Ishikawa (cell line): ENCODE measurements around the gene RASGRP2.

Source experiments
- CEBPB ChIP-seq: IDR thresholded peaks from 2 replicates; pipeline ENCODE4 v1.6.1; 2012
- CREB1 ChIP-seq: IDR thresholded peaks from 2 replicates; pipeline ENCODE4 v1.6.1; 2012; ENCODE audit warnings: low read depth
- EGR1 ChIP-seq: IDR thresholded peaks from 2 replicates; pipeline ENCODE4 v1.6.1; 2012
- EP300 ChIP-seq: IDR thresholded peaks from 2 replicates; pipeline ENCODE4 v1.6.1; 2012; ENCODE audit warnings: borderline replicate concordance
- FOXM1 ChIP-seq: IDR thresholded peaks from 2 replicates; pipeline ENCODE4 v1.6.1; 2012; ENCODE audit warnings: low read depth, borderline replicate concordance
- NFIC ChIP-seq: IDR thresholded peaks from 2 replicates; pipeline ENCODE4 v1.6.1; 2012
- RAD21 ChIP-seq: IDR thresholded peaks from 2 replicates; pipeline ENCODE4 v1.6.1; 2012; ENCODE audit warnings: low read depth
- TAF1 ChIP-seq: IDR thresholded peaks from 2 replicates; pipeline ENCODE4 v1.6.1; 2012; ENCODE audit warnings: low read depth, mild to moderate bottlenecking
- TCF12 ChIP-seq: IDR thresholded peaks from 2 replicates; pipeline ENCODE4 v1.6.1; 2012; ENCODE audit warnings: low read depth
- TEAD4 ChIP-seq: IDR thresholded peaks from 2 replicates; pipeline ENCODE4 v1.6.1; 2012
- YY1 ChIP-seq: IDR thresholded peaks from 2 replicates; pipeline ENCODE4 v1.6.1; 2012; ENCODE audit warnings: low read depth
- ZBTB7A ChIP-seq: IDR thresholded peaks from 2 replicates; pipeline ENCODE4 v1.6.1; 2012; ENCODE audit warnings: low read depth
- TF ChIP-seq, protein P1 (sequence below): IDR thresholded peaks from 2 replicates; pipeline ENCODE4 v1.6.1; 2012
- TF ChIP-seq, protein P2 (sequence below): IDR thresholded peaks from 2 replicates; pipeline ENCODE4 v1.6.1; 2012; ENCODE audit warnings: low read depth, mild to moderate bottlenecking
- TF ChIP-seq, protein P3 (sequence below): IDR thresholded peaks from 2 replicates; pipeline ENCODE4 v1.6.1; 2012

The RASGRP2 gene

DNA sequence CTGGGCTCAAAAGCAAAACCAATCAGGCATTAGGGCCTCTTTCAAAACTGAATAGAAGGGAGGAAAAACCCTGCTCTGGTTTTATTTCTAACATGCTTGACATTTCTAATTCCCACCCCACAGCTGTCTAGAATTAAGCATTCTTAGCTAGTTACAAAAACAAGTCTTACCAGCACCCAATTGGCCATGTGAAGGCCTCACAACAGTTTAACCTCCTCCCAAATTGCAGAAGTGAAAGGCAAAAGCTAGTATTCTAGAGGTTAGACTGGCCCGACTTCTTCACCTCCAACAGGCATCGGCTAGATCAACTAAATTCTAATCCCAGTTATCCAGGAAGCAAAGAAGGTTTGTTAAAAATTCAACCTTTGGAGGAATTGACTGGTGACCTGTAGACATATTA, 27.9 kb upstream of the RASGRP2 start:
- TF ChIP-seq NFIC (no peak), TCF12 (no peak), RAD21 (no peak), CREB1 (no peak), CEBPB (no peak), YY1 (no peak), FOXM1 (no peak), EGR1 (no peak), EP300 (no peak), TAF1 (no peak)
- TF ChIP-seq, protein P1, sequence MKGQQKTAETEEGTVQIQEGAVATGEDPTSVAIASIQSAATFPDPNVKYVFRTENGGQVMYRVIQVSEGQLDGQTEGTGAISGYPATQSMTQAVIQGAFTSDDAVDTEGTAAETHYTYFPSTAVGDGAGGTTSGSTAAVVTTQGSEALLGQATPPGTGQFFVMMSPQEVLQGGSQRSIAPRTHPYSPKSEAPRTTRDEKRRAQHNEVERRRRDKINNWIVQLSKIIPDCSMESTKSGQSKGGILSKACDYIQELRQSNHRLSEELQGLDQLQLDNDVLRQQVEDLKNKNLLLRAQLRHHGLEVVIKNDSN: no peak
- TF ChIP-seq, protein P2, sequence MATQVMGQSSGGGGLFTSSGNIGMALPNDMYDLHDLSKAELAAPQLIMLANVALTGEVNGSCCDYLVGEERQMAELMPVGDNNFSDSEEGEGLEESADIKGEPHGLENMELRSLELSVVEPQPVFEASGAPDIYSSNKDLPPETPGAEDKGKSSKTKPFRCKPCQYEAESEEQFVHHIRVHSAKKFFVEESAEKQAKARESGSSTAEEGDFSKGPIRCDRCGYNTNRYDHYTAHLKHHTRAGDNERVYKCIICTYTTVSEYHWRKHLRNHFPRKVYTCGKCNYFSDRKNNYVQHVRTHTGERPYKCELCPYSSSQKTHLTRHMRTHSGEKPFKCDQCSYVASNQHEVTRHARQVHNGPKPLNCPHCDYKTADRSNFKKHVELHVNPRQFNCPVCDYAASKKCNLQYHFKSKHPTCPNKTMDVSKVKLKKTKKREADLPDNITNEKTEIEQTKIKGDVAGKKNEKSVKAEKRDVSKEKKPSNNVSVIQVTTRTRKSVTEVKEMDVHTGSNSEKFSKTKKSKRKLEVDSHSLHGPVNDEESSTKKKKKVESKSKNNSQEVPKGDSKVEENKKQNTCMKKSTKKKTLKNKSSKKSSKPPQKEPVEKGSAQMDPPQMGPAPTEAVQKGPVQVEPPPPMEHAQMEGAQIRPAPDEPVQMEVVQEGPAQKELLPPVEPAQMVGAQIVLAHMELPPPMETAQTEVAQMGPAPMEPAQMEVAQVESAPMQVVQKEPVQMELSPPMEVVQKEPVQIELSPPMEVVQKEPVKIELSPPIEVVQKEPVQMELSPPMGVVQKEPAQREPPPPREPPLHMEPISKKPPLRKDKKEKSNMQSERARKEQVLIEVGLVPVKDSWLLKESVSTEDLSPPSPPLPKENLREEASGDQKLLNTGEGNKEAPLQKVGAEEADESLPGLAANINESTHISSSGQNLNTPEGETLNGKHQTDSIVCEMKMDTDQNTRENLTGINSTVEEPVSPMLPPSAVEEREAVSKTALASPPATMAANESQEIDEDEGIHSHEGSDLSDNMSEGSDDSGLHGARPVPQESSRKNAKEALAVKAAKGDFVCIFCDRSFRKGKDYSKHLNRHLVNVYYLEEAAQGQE: no peak
- TF ChIP-seq, protein P3, sequence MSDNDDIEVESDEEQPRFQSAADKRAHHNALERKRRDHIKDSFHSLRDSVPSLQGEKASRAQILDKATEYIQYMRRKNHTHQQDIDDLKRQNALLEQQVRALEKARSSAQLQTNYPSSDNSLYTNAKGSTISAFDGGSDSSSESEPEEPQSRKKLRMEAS: no peak

DNA sequence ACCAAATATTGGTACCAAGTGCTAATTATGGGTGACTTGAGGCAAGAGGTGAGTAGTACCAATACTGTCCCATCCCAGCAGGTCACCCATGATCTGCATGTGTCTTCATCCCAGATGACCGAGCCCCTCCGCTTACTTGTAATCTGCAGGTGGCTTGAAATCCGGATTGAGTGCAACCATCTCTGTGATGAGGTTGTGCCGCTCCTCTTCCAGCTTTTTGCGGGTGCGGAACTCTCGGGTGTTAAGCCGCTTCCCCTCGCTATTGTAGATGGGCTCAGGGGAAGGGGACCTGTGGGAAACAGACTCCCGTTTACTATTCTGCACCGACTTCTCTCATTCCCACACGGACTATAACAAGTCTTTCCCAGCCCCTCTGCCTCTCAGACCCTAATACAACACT, 26.2 kb upstream of the RASGRP2 start:
- no peak for TF ChIP-seq FOXM1
- no peak for TF ChIP-seq CREB1
- TF ChIP-seq TCF12: no peak
- TF ChIP-seq TAF1: no peak
- TF ChIP-seq, protein P3: no peak
- no peak for TF ChIP-seq CEBPB
- TF ChIP-seq TEAD4: no peak
- TF ChIP-seq NFIC: no peak
- TF ChIP-seq, protein P2: no peak
- no peak for TF ChIP-seq RAD21
- no peak for TF ChIP-seq ZBTB7A
- TF ChIP-seq, protein P1: no peak
- TF ChIP-seq EP300: no peak
- no peak for TF ChIP-seq YY1
- TF ChIP-seq EGR1: no peak

DNA sequence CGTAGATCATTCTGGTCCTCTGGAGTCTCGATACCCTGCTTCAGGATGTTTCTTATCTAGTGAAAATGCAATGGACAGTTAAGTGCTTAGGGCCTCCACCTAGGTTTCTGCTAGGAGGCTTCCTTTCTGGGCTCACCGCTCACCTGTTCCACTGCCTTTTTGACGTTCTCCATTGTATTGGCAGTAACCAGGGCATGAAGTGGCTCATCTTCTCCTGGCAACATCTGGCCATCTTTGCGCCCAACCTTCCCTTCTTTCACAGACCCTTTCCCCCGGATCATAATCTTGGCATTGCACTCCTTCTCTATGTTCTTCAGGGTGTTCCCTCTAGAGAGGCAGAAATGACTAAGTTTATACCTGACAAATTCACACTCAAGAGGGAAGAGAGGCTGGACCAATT, 25.3 kb upstream of the RASGRP2 start:
- TF ChIP-seq, protein P2: no peak
- no peak for TF ChIP-seq YY1
- TF ChIP-seq CREB1: no peak
- TF ChIP-seq CEBPB: no peak
- TF ChIP-seq EP300: no peak
- TF ChIP-seq TAF1: no peak
- TF ChIP-seq NFIC: no peak
- no peak for TF ChIP-seq TEAD4
- no peak for TF ChIP-seq EGR1
- TF ChIP-seq, protein P1: no peak
- no peak for TF ChIP-seq ZBTB7A
- TF ChIP-seq, protein P3: no peak
- no peak for TF ChIP-seq RAD21
- no peak for TF ChIP-seq TCF12
- no peak for TF ChIP-seq FOXM1

DNA sequence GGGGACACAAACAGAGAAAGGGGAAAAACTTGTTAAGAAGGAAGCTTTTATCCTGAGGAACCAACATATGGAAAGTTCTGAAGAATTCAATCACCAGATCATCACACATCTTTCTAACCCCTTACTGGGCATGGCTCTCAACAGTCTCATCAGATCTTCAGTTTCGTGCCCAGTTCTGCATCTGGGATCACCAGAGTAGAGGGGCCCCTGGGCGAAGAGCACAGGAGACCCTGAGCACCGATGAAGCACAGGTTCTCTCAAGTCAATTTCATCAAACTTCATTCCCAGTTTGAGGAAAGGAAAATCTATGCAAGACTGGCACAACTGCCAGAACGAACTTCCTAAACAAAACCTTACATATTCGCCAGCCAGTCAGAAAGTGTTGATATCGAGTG, 24.4 kb upstream of the RASGRP2 start:
- TF ChIP-seq ZBTB7A (no peak), FOXM1 (no peak), TCF12 (no peak)
- TF ChIP-seq, protein P3: no peak
